SK-N-SH (cell line): ENCODE data around the gene BEND3. TPM values are rescaled to one million over a fixed set of nuclear protein-coding genes. Genes with fewer than 3 reads are reported as not detected.

Experiments used
- CTCF ChIA-PET: fragments of 300-600, 350-600 bp; formaldehyde crosslinking; extraction: SDS; loops from one replicate; lab custom pipeline; 2021; lab: Yijun Ruan, JAX
- POLR2A ChIA-PET: fragments of 350-600 bp; sonication (Branson Sonifier 250); formaldehyde crosslinking; extraction: SDS; loops from one replicate; lab custom pipeline; 2020; ENCODE audit warnings: antibody characterized with exemption, inconsistent platforms; lab: Yijun Ruan, JAX
- DNase-seq: peaks from one replicate; pipeline ENCODE4 v3.0.0; 2012
- H2AFZ ChIP-seq: fragments of 200-600 bp; sonication (generic); 2 replicates; pipeline ENCODE4 v1.8.1; 2016; ENCODE audit warnings: antibody characterized with exemption, mild to moderate bottlenecking, low read depth
- H3F3A ChIP-seq: fragments of 200-600 bp; sonication (generic); replicated peaks from 2 replicates; pipeline ENCODE3; 2016; ENCODE audit warnings: antibody characterized with exemption, mild to moderate bottlenecking; ENCODE audit not compliant: insufficient read depth
- H3K27ac ChIP-seq, 2 experiments: fragments of 200-500 bp in 1 of 2; fragments of 200-600 bp in 1 of 2; sonication (Bioruptor generic) in 1 of 2; sonication (generic), shearing (Covaris generic) in 1 of 2; 2 replicates each; pipeline versions ENCODE4 v1.5.1 to v1.6.1; 2014 to 2016; ENCODE audit warnings: low read depth in 2 of 2, inconsistent platforms in 1 of 2, low read length in 1 of 2, mild to moderate bottlenecking in 1 of 2, mixed read lengths in 1 of 2
- H3K27me3 ChIP-seq: fragments of 200-600 bp; sonication (generic), shearing (Covaris generic); 2 replicates; pipeline ENCODE4 v1.6.1; 2016; ENCODE audit warnings: mixed run types; ENCODE audit not compliant: insufficient read depth
- H3K36me3 ChIP-seq, 2 experiments: fragments of 200-500 bp in 1 of 2; fragments of 200-600 bp in 1 of 2; sonication (Bioruptor generic) in 1 of 2; sonication (generic) in 1 of 2; replicated peaks in 1 of 2; 2 replicates each; pipeline versions ENCODE3 to v1.5.1; 2014 to 2016; ENCODE audit warnings: low read length in 1 of 2, mild to moderate bottlenecking in 1 of 2; ENCODE audit not compliant: insufficient read depth in 2 of 2, control insufficient read depth in 1 of 2
- H3K4me1 ChIP-seq, 2 experiments: fragments of 200-500 bp in 1 of 2; fragments of 200-600 bp in 1 of 2; sonication (Bioruptor generic) in 1 of 2; sonication (generic), shearing (Covaris generic) in 1 of 2; 2 replicates each; pipeline versions ENCODE4 v1.5.1 to v1.6.1; 2014 to 2016; ENCODE audit warnings: low read depth in 1 of 2, low read length in 1 of 2, mixed run types in 1 of 2; ENCODE audit not compliant: insufficient read depth in 2 of 2, control insufficient read depth in 1 of 2
- H3K4me2 ChIP-seq: fragments of 200-600 bp; sonication (generic), shearing (Covaris generic); 2 replicates; pipeline ENCODE4 v1.6.1; 2017; ENCODE audit warnings: mixed run types
- H3K4me3 ChIP-seq, 2 experiments: fragments of 200-500 bp in 1 of 2; fragments of 200-600 bp in 1 of 2; sonication (Bioruptor generic) in 1 of 2; sonication (generic), shearing (Covaris generic) in 1 of 2; 2 replicates each; pipeline versions ENCODE4 v1.5.1 to v1.8.1; 2014 to 2016; ENCODE audit warnings: low read depth in 2 of 2, inconsistent platforms in 1 of 2, low read length in 1 of 2, mild to moderate bottlenecking in 1 of 2, mixed read lengths in 1 of 2, moderate library complexity in 1 of 2
- H3K79me2 ChIP-seq: fragments of 200-600 bp; sonication (generic); 2 replicates; pipeline ENCODE4 v1.8.1; 2017; ENCODE audit warnings: mild to moderate bottlenecking; ENCODE audit not compliant: insufficient read depth
- H3K9ac ChIP-seq: fragments of 200-600 bp; sonication (generic); 2 replicates; pipeline ENCODE4 v1.6.1; 2017; ENCODE audit warnings: mixed run types
- H3K9me2 ChIP-seq: fragments of 200-600 bp; sonication (generic); 2 replicates; pipeline ENCODE4 v1.6.1; 2017; ENCODE audit warnings: mixed run types
- H3K9me3 ChIP-seq: fragments of 200-600 bp; sonication (generic); 2 replicates; pipeline ENCODE4 v1.6.1; 2017; ENCODE audit warnings: mixed run types, mild to moderate bottlenecking, moderate library complexity
- H4K20me1 ChIP-seq: fragments of 200-600 bp; sonication (generic); 2 replicates; pipeline ENCODE4 v1.6.1; 2017; ENCODE audit warnings: mild to moderate bottlenecking, mixed run types; ENCODE audit not compliant: insufficient read depth
- CTCF ChIP-seq: fragments of 200-600 bp; sonication (generic); IDR thresholded peaks from 2 replicates; pipeline ENCODE4 v1.6.1; 2017; ENCODE audit warnings: antibody characterized with exemption, mild to moderate bottlenecking, moderate library complexity
- EZH2phosphoT487 ChIP-seq: fragments of 200-600 bp; sonication (generic); IDR thresholded peaks from 2 replicates; pipeline ENCODE4 v1.6.1; 2017; ENCODE audit warnings: low read depth, mixed run types, mild to moderate bottlenecking, antibody characterized with exemption, moderate library complexity, borderline replicate concordance
- FOXJ3 ChIP-seq: sonication (generic); formaldehyde crosslinking; IDR thresholded peaks from 2 replicates; pipeline ENCODE4 v1.5.1; 2020; ENCODE audit warnings: mild to moderate bottlenecking, missing genetic modification reagents
- FOXM1 ChIP-seq: IDR thresholded peaks from 2 replicates; pipeline ENCODE4 v1.4.0; 2012; ENCODE audit warnings: low read depth, mild to moderate bottlenecking
- GABPA ChIP-seq: IDR thresholded peaks from 2 replicates; pipeline ENCODE4 v1.4.0; 2012; ENCODE audit warnings: low read depth, mild to moderate bottlenecking
- GATA2 ChIP-seq: sonication (generic); formaldehyde crosslinking; IDR thresholded peaks from 2 replicates; pipeline ENCODE4 v1.5.0; 2020; ENCODE audit warnings: mild to moderate bottlenecking, missing genetic modification reagents
- IRF3 ChIP-seq: fragments of 150-350 bp; IDR thresholded peaks from 2 replicates; pipeline ENCODE4 v1.6.1; 2016; ENCODE audit warnings: mild to moderate bottlenecking, low read depth, low read length
- MXI1 ChIP-seq: IDR thresholded peaks from 2 replicates; pipeline ENCODE4 v1.6.1; 2012; ENCODE audit warnings: mild to moderate bottlenecking, low read depth, low read length, improper control_type of control experiment
- NRF1 ChIP-seq: IDR thresholded peaks from 2 replicates; pipeline ENCODE4 v1.6.1; 2012; ENCODE audit warnings: low read depth, mild to moderate bottlenecking, low read length
- POLR2AphosphoS5 ChIP-seq: IDR thresholded peaks from 2 replicates; pipeline ENCODE4 v1.6.1; 2012; ENCODE audit warnings: low read depth, low read length
- RAD21 ChIP-seq: IDR thresholded peaks from 2 replicates; pipeline ENCODE4 v1.6.1; 2012; ENCODE audit warnings: mild to moderate bottlenecking, low read length
- RCOR1 ChIP-seq: fragments of 150-350 bp; IDR thresholded peaks from 2 replicates; pipeline ENCODE4 v1.6.1; 2017; ENCODE audit warnings: antibody characterized with exemption, low read length
- REST ChIP-seq: IDR thresholded peaks from 2 replicates; pipeline ENCODE4 v1.6.1; 2012; ENCODE audit warnings: mild to moderate bottlenecking, low read depth, low read length, moderate library complexity
- RXRA ChIP-seq: IDR thresholded peaks from 2 replicates; pipeline ENCODE4 v1.4.0; 2012; ENCODE audit warnings: low read depth, mild to moderate bottlenecking, borderline replicate concordance
- SIN3A ChIP-seq: IDR thresholded peaks from 2 replicates; pipeline ENCODE4 v1.6.1; 2012; ENCODE audit warnings: low read depth, mild to moderate bottlenecking, low read length, moderate library complexity, borderline replicate concordance
- TAF1 ChIP-seq: IDR thresholded peaks from 2 replicates; pipeline ENCODE4 v1.6.1; 2012; ENCODE audit warnings: low read depth, mild to moderate bottlenecking, low read length, moderate library complexity, borderline replicate concordance
- TCF12 ChIP-seq: IDR thresholded peaks from 2 replicates; pipeline ENCODE4 v1.4.0; 2012
- TEAD4 ChIP-seq: IDR thresholded peaks from 2 replicates; pipeline ENCODE4 v1.4.0; 2012; ENCODE audit warnings: mild to moderate bottlenecking, borderline replicate concordance; ENCODE audit not compliant: insufficient read depth
- USF2 ChIP-seq: fragments of 150-350 bp; IDR thresholded peaks from 2 replicates; pipeline ENCODE4 v1.6.1; 2017; ENCODE audit warnings: antibody characterized with exemption, low read length, low read depth, borderline replicate concordance
- WGBS: methylation state at CpG from one replicate; pipeline ENCODE4 v1.1.6; 2017; ENCODE audit warnings: low lambda C conversion rate; 5-methylcytosine and 5-hydroxymethylcytosine counted together
- polyA plus RNA-seq, 3 experiments: library from polyadenylated mRNA; depleted of rRNA; stranded (reverse); fragments of >200 nt; gene quantifications; 2 replicates each; pipeline ENCODE4 v1.2.3, GENCODE V29; 2012

Gene BEND3
- polyA plus RNA-seq, 1 of the 3 experiments (the other 2 are of a cell fraction) = 1.0 TPM

- TF ChIP-seq SIN3A (no peak), EZH2phosphoT487 (no peak), TCF12 (no peak), TEAD4 (no peak), FOXM1 (no peak), IRF3 (no peak), GABPA (no peak), GATA2 (CRISPR knock-in tag) (no peak)
These were observed 5.1 kb downstream of the BEND3 start (continued) for GRCh38 chr6:107110200-107110599.

- H3K4me1 ChIP-seq = peaks cover 0 to under 1% of the 10 kb centered on the region in 2 experiments; a peak in 1 of 4 replicates
- ChIA-PET CTCF (interaction anchor here (1.3 to 1.5 kb wide), 2 partner anchors 81 to 129 kb away, joined by 3 to 4 read pairs; no protein-coding TSS in a partner anchor), POLR2A (no interaction called here)
- no peak overlapping the region for H3K4me2 ChIP-seq
- no peak overlapping the region for H2AFZ ChIP-seq
- H3K79me2 ChIP-seq = no peaks in the 10 kb centered on the region
- TF ChIP-seq REST (no peak), GATA2 (CRISPR knock-in tag) (no peak), MXI1 (no peak), EZH2phosphoT487 (no peak), RAD21 (no peak), NRF1 (no peak), USF2 (no peak), FOXJ3 (CRISPR knock-in tag) (no peak), TAF1 (no peak), POLR2AphosphoS5 (no peak), RCOR1 (no peak), CTCF (no peak), RXRA (no peak), GABPA (no peak), SIN3A (no peak)
- no peaks in the 10 kb centered on the region for H4K20me1 ChIP-seq
- no peaks in the 10 kb centered on the region for H3K9me3 ChIP-seq
- no peak overlapping the region for H3K4me3 ChIP-seq
- no peaks in the 10 kb centered on the region for H3F3A ChIP-seq
- DNase-seq = no peak
- no peaks in the 10 kb centered on the region for H3K9me2 ChIP-seq
- H3K27ac ChIP-seq = no peak overlapping the region
- 95% methylated on average over 17 of the region's 17 CpGs for WGBS
- H3K27me3 ChIP-seq = no peaks in the 10 kb centered on the region
- H3K36me3 ChIP-seq = no peaks in the 10 kb centered on the region
- H3K9ac ChIP-seq = no peak overlapping the region
These were observed 7.0 kb downstream of the BEND3 start for GRCh38 chr6:107108201-107108890.
